H1 (cell line): ENCODE results near the gene SAFB2. TPM values are rescaled to one million over a fixed set of nuclear protein-coding genes. Genes with fewer than 3 reads are reported as not detected.

Experiments used
- CTCF ChIA-PET: fragments of 300-600 bp; sonication (Branson Sonifier 250); formaldehyde crosslinking; loops from one replicate; lab custom pipeline; 2021; ENCODE audit not compliant: partially characterized antibody; lab: Charles Lee
- POLR2A ChIA-PET: fragments of 300-600 bp; sonication (Branson Sonifier 250); formaldehyde crosslinking; loops from one replicate; lab custom pipeline; 2021; ENCODE audit warnings: inconsistent platforms; ENCODE audit not compliant: partially characterized antibody; lab: Charles Lee
- DNase-seq, 2 experiments: peaks; one replicate each; pipeline versions ENCODE4 v3.0.0 to v3.0.0-alpha.2; 2010 to 2022; ENCODE audit warnings: low spot score in 2 of 2, low read depth in 1 of 2, mixed read lengths in 1 of 2
- FAIRE-seq: peaks from 2 replicates; lab custom pipeline; 2011; peaks lifted over from hg19 to GRCh38; lab: Jason Lieb, UNC
- H2AFZ ChIP-seq: 2 replicates; pipeline ENCODE4 v1.8.1; 2012; ENCODE audit warnings: low read length, inconsistent platforms
- H2AK5ac ChIP-seq: 2 replicates; pipeline ENCODE4 v1.6.1; 2013; ENCODE audit warnings: low read depth, low read length
- H2BK120ac ChIP-seq: replicated peaks from 2 replicates; pipeline ENCODE3; 2013; ENCODE audit warnings: low read depth, low read length, inconsistent platforms
- H2BK12ac ChIP-seq: 2 replicates; pipeline ENCODE4 v1.6.1; 2013; ENCODE audit warnings: low read depth, low read length
- H2BK15ac ChIP-seq: 2 replicates; pipeline ENCODE4 v1.6.1; 2013; ENCODE audit warnings: low read length
- H2BK20ac ChIP-seq: 2 replicates; pipeline ENCODE4 v1.6.1; 2013; ENCODE audit warnings: low read length
- H2BK5ac ChIP-seq: 2 replicates; pipeline ENCODE4 v1.6.1; 2013; ENCODE audit warnings: low read depth, low read length
- H3K14ac ChIP-seq: 2 replicates; pipeline ENCODE4 v1.6.1; 2013; ENCODE audit warnings: inconsistent platforms; ENCODE audit not compliant: insufficient read length
- H3K18ac ChIP-seq: 2 replicates; pipeline ENCODE4 v1.6.1; 2013; ENCODE audit warnings: low read length; ENCODE audit errors: extremely low read depth
- H3K23ac ChIP-seq: 2 replicates; pipeline ENCODE4 v1.6.1; 2013; ENCODE audit warnings: inconsistent platforms; ENCODE audit not compliant: insufficient read length
- H3K23me2 ChIP-seq: 2 replicates; pipeline ENCODE4 v1.6.1; 2013; ENCODE audit warnings: low read depth, low read length
- H3K27ac ChIP-seq: 2 replicates; pipeline ENCODE4 v1.6.1; 2011; ENCODE audit warnings: low read depth, low read length, inconsistent platforms
- H3K27me3 ChIP-seq, 4 experiments: replicated peaks in 1 of 4; 1 replicate in 1 of 4; 2 replicates in 3 of 4; pipeline versions ENCODE4 v1.6.1 to v1.8.1; 2011 to 2013; ENCODE audit warnings: low read length in 3 of 4, mild to moderate bottlenecking in 3 of 4, inconsistent platforms in 2 of 4, mixed read lengths in 2 of 4, moderate library complexity in 1 of 4; ENCODE audit not compliant: control insufficient read depth in 3 of 4, insufficient read depth in 3 of 4; ENCODE audit errors: extremely low read depth in 1 of 4
- H3K36me3 ChIP-seq, 4 experiments: 2 replicates each; pipeline versions ENCODE4 v1.6.1 to v1.8.1; 2011 to 2013; ENCODE audit warnings: mild to moderate bottlenecking in 4 of 4, low read length in 3 of 4, moderate library complexity in 2 of 4, control low read depth in 1 of 4, inconsistent platforms in 1 of 4; ENCODE audit not compliant: insufficient read depth in 4 of 4, control insufficient read depth in 2 of 4
- H3K4ac ChIP-seq: replicated peaks from 2 replicates; pipeline ENCODE3; 2013; ENCODE audit warnings: low read length, low read depth, mixed read lengths, inconsistent platforms; ENCODE audit not compliant: insufficient read length
- H3K4me1 ChIP-seq, 4 experiments: replicated peaks in 1 of 4; 1 replicate in 1 of 4; 2 replicates in 3 of 4; pipeline versions ENCODE4 v1.6.1 to v1.8.1; 2011 to 2013; ENCODE audit warnings: low read length in 3 of 4, inconsistent platforms in 2 of 4, mixed read lengths in 1 of 4; ENCODE audit not compliant: insufficient read depth in 4 of 4, control insufficient read depth in 3 of 4
- H3K4me2 ChIP-seq, 2 experiments: 2 replicates each; pipeline versions ENCODE4 v1.6.1 to v1.8.1; 2011 to 2013; ENCODE audit warnings: low read depth in 2 of 2, low read length in 2 of 2, control low read depth in 1 of 2, inconsistent platforms in 1 of 2, mild to moderate bottlenecking in 1 of 2; ENCODE audit not compliant: insufficient read depth in 1 of 2
- H3K4me3 ChIP-seq, 4 experiments: fragments of 200-600, 300-600 bp in 1 of 4; sonication (generic), shearing (Covaris generic), sonication (Bioruptor Twin) in 1 of 4; 2 replicates each; pipeline versions ENCODE4 v1.5.1 to v1.8.1; 2011 to 2016; ENCODE audit warnings: low read length in 4 of 4, low read depth in 3 of 4, control low read depth in 2 of 4, inconsistent platforms in 2 of 4, mild to moderate bottlenecking in 2 of 4, mixed read lengths in 1 of 4, moderate library complexity in 1 of 4; ENCODE audit not compliant: insufficient read depth in 2 of 4; ENCODE audit errors: extremely low read depth in 1 of 4
- H3K56ac ChIP-seq: replicated peaks from 2 replicates; pipeline ENCODE3; 2013; ENCODE audit warnings: low read depth, mild to moderate bottlenecking, mixed read lengths, low read length, inconsistent platforms; ENCODE audit not compliant: insufficient read length
- H3K79me1 ChIP-seq: 2 replicates; pipeline ENCODE4 v1.6.1; 2013; ENCODE audit warnings: low read depth, low read length, control low read depth
- H3K79me2 ChIP-seq, 2 experiments: 2 replicates each; pipeline versions ENCODE4 v1.6.1 to v1.8.1; 2012 to 2013; ENCODE audit warnings: low read length in 2 of 2, mild to moderate bottlenecking in 2 of 2, inconsistent platforms in 1 of 2; ENCODE audit not compliant: insufficient read depth in 2 of 2, control insufficient read depth in 1 of 2
- H3K9ac ChIP-seq, 4 experiments: replicated peaks in 1 of 4; 1 replicate in 1 of 4; 2 replicates in 3 of 4; pipeline versions ENCODE4 v1.6.1 to v1.8.1; 2011 to 2013; ENCODE audit warnings: low read depth in 3 of 4, low read length in 3 of 4, control low read depth in 2 of 4, mild to moderate bottlenecking in 2 of 4, moderate library complexity in 2 of 4, inconsistent platforms in 1 of 4; ENCODE audit errors: extremely low read depth in 1 of 4
- H3K9me3 ChIP-seq, 2 experiments: 2 replicates each; pipeline versions ENCODE4 v1.6.1 to v1.8.1; 2012 to 2013; ENCODE audit warnings: mild to moderate bottlenecking in 2 of 2, moderate library complexity in 2 of 2, control low read depth in 1 of 2, inconsistent platforms in 1 of 2, low read depth in 1 of 2, low read length in 1 of 2, mixed read lengths in 1 of 2; ENCODE audit not compliant: insufficient read depth in 2 of 2
- H4K20me1 ChIP-seq, 2 experiments: replicated peaks in 1 of 2; 2 replicates each; pipeline versions ENCODE3 to v1.8.1; 2011 to 2013; ENCODE audit warnings: inconsistent platforms in 2 of 2, low read length in 2 of 2, mild to moderate bottlenecking in 1 of 2; ENCODE audit not compliant: insufficient read depth in 2 of 2, control insufficient read depth in 1 of 2
- H4K5ac ChIP-seq: 2 replicates; pipeline ENCODE4 v1.6.1; 2013; ENCODE audit warnings: low read length, low read depth, mixed read lengths, inconsistent platforms; ENCODE audit not compliant: insufficient read length
- H4K8ac ChIP-seq: 2 replicates; pipeline ENCODE4 v1.8.0; 2013; ENCODE audit warnings: mild to moderate bottlenecking, moderate library complexity, low read length, inconsistent platforms; ENCODE audit not compliant: insufficient read depth; ENCODE audit errors: extremely low read depth
- H4K91ac ChIP-seq: replicated peaks from 2 replicates; pipeline ENCODE3; 2013; ENCODE audit warnings: low read length, mixed read lengths, inconsistent platforms; ENCODE audit not compliant: insufficient read length
- CBX8 ChIP-seq: fragments of 300-800, 300-1000 bp; sonication (generic); IDR thresholded peaks from 2 replicates; pipeline ENCODE4 v1.7.1; 2016; ENCODE audit warnings: low read depth, low read length, borderline replicate concordance
- MAFK ChIP-seq: IDR thresholded peaks from 2 replicates; pipeline ENCODE4 v1.6.1; 2012; ENCODE audit warnings: low read depth, mild to moderate bottlenecking, improper control_type of control experiment, low read length
- SIN3A ChIP-seq, 2 experiments: IDR thresholded peaks in 1 of 2; conservative IDR thresholded peaks in 1 of 2; 2 replicates each; pipeline ENCODE4 v1.6.1; 2011 to 2012; ENCODE audit warnings: low read length in 2 of 2, improper control_type of control experiment in 1 of 2, low read depth in 1 of 2, mild to moderate bottlenecking in 1 of 2
- SIX5 ChIP-seq: IDR thresholded peaks from 2 replicates; pipeline ENCODE4 v1.6.1; 2011; ENCODE audit warnings: mild to moderate bottlenecking, low read depth, low read length
- SP1 ChIP-seq: IDR thresholded peaks from 2 replicates; pipeline ENCODE4 v1.6.1; 2011; ENCODE audit warnings: low read depth, low read length
- TAF1 ChIP-seq: IDR thresholded peaks from 2 replicates; pipeline ENCODE4 v1.6.1; 2011; ENCODE audit warnings: mild to moderate bottlenecking, low read depth, low read length
- TBP ChIP-seq: IDR thresholded peaks from 2 replicates; pipeline ENCODE4 v1.6.1; 2011; ENCODE audit warnings: low read depth, low read length, improper control_type of control experiment
- TCF12 ChIP-seq: IDR thresholded peaks from 2 replicates; pipeline ENCODE4 v1.6.1; 2011; ENCODE audit warnings: low read depth, mild to moderate bottlenecking, low read length
- WGBS, 2 experiments: shearing (Covaris generic) in 1 of 2; methylation state at CpG; one replicate each; pipeline versions ENCODE4 v1.1.6 to v1.1.7; 2013 to 2015; ENCODE audit warnings: low lambda C conversion rate in 2 of 2, mixed read lengths in 2 of 2, inconsistent platforms in 1 of 2, low coverage in 1 of 2, missing lambda C conversion rate in 1 of 2; ENCODE audit not compliant: insufficient replicate concordance in 2 of 2, insufficient coverage in 1 of 2, insufficient read length in 1 of 2; ENCODE audit errors: extremely low coverage in 1 of 2, missing lambda C conversion rate in 1 of 2; 5-methylcytosine and 5-hydroxymethylcytosine counted together
- polyA plus RNA-seq, 7 experiments: library from polyadenylated mRNA; depleted of rRNA in 3 of 7; stranded (reverse) in 5 of 7; unstranded in 2 of 7; fragments of >200 nt in 5 of 7; fragments of 200-250 nt in 2 of 7; gene quantifications; 1 replicate in 5 of 7; 2 replicates in 1 of 7; 4 replicates in 1 of 7; pipeline versions ENCODE4 v1.2.1 to v1.2.3, GENCODE V29; 2011 to 2013; ENCODE audit warnings: missing spikeins in 2 of 7, mixed read lengths in 2 of 7
- total RNA-seq: library from RNA; stranded (reverse); fragmentation: NEBNext Ultra II Directional; extraction: Animal tissue kit (Norgen Biotek cat#: 25700); gene quantifications from 2 replicates; pipeline ENCODE4 v1.2.1, GENCODE V29; 2021

The SAFB2 gene
- total and polyA plus RNA-seq, 2 of the 8 experiments (the other 6 are each of a cell fraction or from before 2014, with no cell fraction given) = 14.8 to 63.8 TPM

DNA sequence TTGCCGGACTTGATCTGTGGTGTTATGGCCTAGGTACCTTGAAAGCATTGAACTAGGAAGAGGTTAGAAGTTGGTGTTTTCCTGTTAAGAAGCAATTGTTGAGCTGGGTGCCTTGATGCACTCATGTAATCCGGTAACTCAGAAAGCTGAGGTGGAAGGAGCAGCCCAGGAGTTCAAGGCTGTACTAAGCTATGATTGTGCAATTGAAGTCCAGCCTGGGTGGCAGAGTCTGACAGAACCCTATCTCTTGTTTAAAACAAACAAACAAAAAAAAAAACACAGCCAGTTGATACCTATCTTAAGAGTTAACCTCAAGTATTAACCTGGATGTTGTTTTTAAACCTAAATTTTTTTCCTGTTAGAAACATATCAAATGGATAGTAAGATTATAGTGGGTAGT lies 19.6 kb upstream of the SAFB2 start:
- H3K36me3 ChIP-seq = peaks cover 16 to 59% (median 47%) of the 10 kb centered on the region in 4 experiments
- no peak overlapping the region for H3K14ac ChIP-seq

More for the DNA sequence above, 19.6 kb upstream of the SAFB2 start:
- no peak overlapping the region for H2AK5ac ChIP-seq
- H4K8ac ChIP-seq = no peak overlapping the region
- no peak overlapping the region for H4K5ac ChIP-seq
- ChIA-PET CTCF (interaction anchor here (1.2 to 1.3 kb wide), 2 partner anchors 9 to 30 kb away, joined by 4 read pairs; no protein-coding TSS in a partner anchor), POLR2A (interaction anchor here (0.7 to 1.9 kb wide), 4 partner anchors 9 to 48 kb away, joined by 3 to 8 read pairs (median 3); partner anchors contain the start of gene RPL36)
- FAIRE-seq (no peak), DNase-seq (no peak)
- H3K56ac ChIP-seq = no peak overlapping the region
- no peak overlapping the region for H3K23ac ChIP-seq
- H3K79me1 ChIP-seq = peaks cover 9% of the 10 kb centered on the region
- no peaks in the 10 kb centered on the region for H3K9me3 ChIP-seq
- H3K4me2 ChIP-seq = no peak overlapping the region
- no peak overlapping the region for H4K91ac ChIP-seq
- H2BK15ac ChIP-seq = no peak overlapping the region
- H3K23me2 ChIP-seq = no peaks in the 10 kb centered on the region
- no peak overlapping the region for H3K4me3 ChIP-seq
- H2AFZ ChIP-seq = no peak overlapping the region
- no peak overlapping the region for H3K18ac ChIP-seq
- no peak overlapping the region for H3K27ac ChIP-seq
- no peak overlapping the region for H2BK5ac ChIP-seq
- no peak for TF ChIP-seq SIN3A (conservative IDR thresholded peaks at IDR 0.05 in 1 of 2, IDR thresholded peaks at IDR 0.05 in 1 of 2; ENCODE audit: low read depth in 1 of 2, low read length in 2 of 2)
- TF ChIP-seq TBP = no peak
- TF ChIP-seq MAFK = no peak
- no peak for TF ChIP-seq CBX8
- TF ChIP-seq TAF1 = no peak
- no peak for TF ChIP-seq TCF12
- TF ChIP-seq SP1 = no peak
- TF ChIP-seq SIX5 = no peak
- peaks cover 21 to 31% of the 10 kb centered on the region in 2 experiments for H4K20me1 ChIP-seq
- no peak overlapping the region for H3K9ac ChIP-seq
- H2BK20ac ChIP-seq = no peak overlapping the region
- H2BK12ac ChIP-seq = no peak overlapping the region
- peaks cover 3 to 88% of the 10 kb centered on the region in 2 experiments; a peak in 3 of 4 replicates for H3K79me2 ChIP-seq
- no peak overlapping the region for H2BK120ac ChIP-seq
- WGBS, 2 experiments = 98% methylated on average over 2 of the region's 2 CpGs; no CpG with 5 or more reads in 1 of the 2 experiments
- no peak overlapping the region for H3K4ac ChIP-seq
- no peaks in the 10 kb centered on the region for H3K4me1 ChIP-seq
- H3K27me3 ChIP-seq = no peaks in the 10 kb centered on the region
